ENCODE measurements around the gene SMIM45.
"Not testable (repeated sequence)": the region's sequence is repeated elsewhere in the genome, so short reads cannot be mapped to it uniquely, and the experiment has no call there.

Gene SMIM45

GRCh38 chr22:41935015-41935351 lies 17.0 kb upstream of the SMIM45 start:
- no peak for DNase-seq

- DNase-seq: no peak
Measured at GRCh38 chr22:41935509-41935908, 16.4 kb upstream of the SMIM45 start.

GRCh38 chr22:41936894-41937169 lies 15.1 kb upstream of the SMIM45 start:
- no peak for DNase-seq

GRCh38 chr22:41939981-41940831 lies 11.7 kb upstream of the SMIM45 start:
- peak; percentile 99 for DNase-seq

- DNase-seq: peak; percentile 92
Measured at GRCh38 chr22:41940832-41941765, 10.9 kb upstream of the SMIM45 start.

- no peak for DNase-seq
Measured at GRCh38 chr22:41943661-41944209, 8.2 kb upstream of the SMIM45 start.

GRCh38 chr22:41946629-41947423 lies 5.1 kb upstream of the SMIM45 start, which contains the start of gene CENPM:
Gene CENPM, minus strand, starts transcription at chr22:41947152. Its CDS starts 76 bp downstream, at chr22:41947076.
- peak; percentile 89 for DNase-seq

- no peak for DNase-seq
Measured at GRCh38 chr22:41947424-41948080, 4.4 kb upstream of the SMIM45 start.

GRCh38 chr22:41948142-41948541 lies 3.8 kb upstream of the SMIM45 start:
- DNase-seq: no peak

- DNase-seq: not testable (repeated sequence)
Measured at GRCh38 chr22:41948928-41949296, 3.0 kb upstream of the SMIM45 start.

GRCh38 chr22:41949297-41949965 lies 2.5 kb upstream of the SMIM45 start:
- DNase-seq: no peak

GRCh38 chr22:41952713-41953112 lies 763 bp downstream of the SMIM45 start:
- DNase-seq: no peak

GRCh38 chr22:41957941-41958556 lies 6.1 kb downstream of the SMIM45 start:
- no peak for DNase-seq

GRCh38 chr22:41963453-41964111 lies 11.6 kb downstream of the SMIM45 start:
- DNase-seq: no peak

- no peak for DNase-seq
Measured at GRCh38 chr22:41964112-41964491, 12.2 kb downstream of the SMIM45 start.

GRCh38 chr22:41966225-41966606 lies 14.3 kb downstream of the SMIM45 start:
- no peak for DNase-seq

- peak; percentile 70 for DNase-seq
Measured at GRCh38 chr22:41966607-41967240, 14.8 kb downstream of the SMIM45 start.

GRCh38 chr22:41968601-41969000 lies 16.7 kb downstream of the SMIM45 start:
- no peak for DNase-seq

GRCh38 chr22:41969110-41969646 lies 17.2 kb downstream of the SMIM45 start, which contains the start of gene SEPTIN3:
Gene SEPTIN3, plus strand, starts transcription at chr22:41969443. Its CDS starts 2,050 bp downstream, at chr22:41971493.
- no peak for DNase-seq

GRCh38 chr22:41970601-41971000 lies 18.7 kb downstream of the SMIM45 start:
- DNase-seq: no peak
